Aorta (tissue), 5 donors: ENCODE measurements around the gene TOR1AIP1. TPM values are rescaled to one million over a fixed set of nuclear protein-coding genes. Genes with fewer than 3 reads are reported as not detected.

Experiments
- ATAC-seq: fragments of 200-7000 bp; cut with Tn5 transposase; one replicate; pipeline ENCODE4 v1.9.1; 2022; ENCODE audit warnings: moderate library complexity; ENCODE audit not compliant: low FRiP score
- DNase-seq, 2 donors: peaks; one replicate each; pipeline ENCODE4 v3.0.0-alpha.2; 2020
- H3K27ac ChIP-seq, 2 donors: one replicate each; pipeline ENCODE4 v1.5.1; 2013; ENCODE audit warnings: low read length in 2 of 2, mild to moderate bottlenecking in 2 of 2, moderate library complexity in 2 of 2, control low read depth in 1 of 2, inconsistent platforms in 1 of 2, low read depth in 1 of 2
- H3K27me3 ChIP-seq, 2 donors: one replicate each; pipeline ENCODE4 v1.6.1; 2013; ENCODE audit warnings: control low read depth in 1 of 2, low read length in 1 of 2, mild to moderate bottlenecking in 1 of 2, moderate library complexity in 1 of 2; ENCODE audit not compliant: insufficient read depth in 2 of 2, control insufficient read depth in 1 of 2
- H3K36me3 ChIP-seq, 2 donors: one replicate each; pipeline ENCODE4 v1.6.1; 2013; ENCODE audit warnings: control low read depth in 1 of 2, low read length in 1 of 2, mild to moderate bottlenecking in 1 of 2; ENCODE audit not compliant: insufficient read depth in 2 of 2, control insufficient read depth in 1 of 2
- H3K4me1 ChIP-seq, 2 donors: one replicate each; pipeline ENCODE4 v1.6.1; 2013; ENCODE audit warnings: low read length in 2 of 2, control low read depth in 1 of 2, mild to moderate bottlenecking in 1 of 2, moderate library complexity in 1 of 2; ENCODE audit not compliant: insufficient read depth in 2 of 2, control insufficient read depth in 1 of 2
- H3K4me3 ChIP-seq, 2 donors: one replicate each; pipeline ENCODE4 v1.5.1; 2013; ENCODE audit warnings: low read length in 2 of 2, control low read depth in 1 of 2, mild to moderate bottlenecking in 1 of 2
- H3K9me3 ChIP-seq: one replicate; pipeline ENCODE4 v1.6.1; 2013; ENCODE audit warnings: mild to moderate bottlenecking, low read length; ENCODE audit not compliant: control insufficient read depth
- WGBS, 2 donors: extraction: QIAGEN DNeasy Blood & Tissue Kit; methylation state at CpG; one replicate each; pipeline ENCODE4 v1.1.7; 2013; 5-methylcytosine and 5-hydroxymethylcytosine counted together
- intact Hi-C, 2 donors: fragments of 100-400 bp; cut with DNase I; formaldehyde crosslinking; loops; one replicate each; pipeline versions ENCODE4 v1.14.2 to v1.15.0; 2022
- polyA plus RNA-seq, 2 donors: library from polyadenylated mRNA; stranded (reverse); fragments of 200-250 nt; gene quantifications; one replicate each; pipeline ENCODE4 v1.2.3, GENCODE V29; 2013
- total RNA-seq, 2 donors: library from RNA; stranded (reverse); fragmentation: NEBNext Ultra II Directional; extraction: Animal tissue kit (Norgen Biotek cat#: 25700); gene quantifications; one replicate each; pipeline ENCODE4 v1.2.1, GENCODE V29; 2021
- donor health status: healthy with polysubstance abuse.
- donor health status: Bipolar disorder and iron deficiency.
- donor health status: DM: no; HTN: no; CAD: no.
- donor health status: DM: no; HTN: no; CAD: no.
- donor health status: DM: yes; HTN: yes; CAD: no.

The TOR1AIP1 gene
- total and polyA plus RNA-seq, 4 donors, result 48.0 to 68.4 (median 61.0) TPM

DNA sequence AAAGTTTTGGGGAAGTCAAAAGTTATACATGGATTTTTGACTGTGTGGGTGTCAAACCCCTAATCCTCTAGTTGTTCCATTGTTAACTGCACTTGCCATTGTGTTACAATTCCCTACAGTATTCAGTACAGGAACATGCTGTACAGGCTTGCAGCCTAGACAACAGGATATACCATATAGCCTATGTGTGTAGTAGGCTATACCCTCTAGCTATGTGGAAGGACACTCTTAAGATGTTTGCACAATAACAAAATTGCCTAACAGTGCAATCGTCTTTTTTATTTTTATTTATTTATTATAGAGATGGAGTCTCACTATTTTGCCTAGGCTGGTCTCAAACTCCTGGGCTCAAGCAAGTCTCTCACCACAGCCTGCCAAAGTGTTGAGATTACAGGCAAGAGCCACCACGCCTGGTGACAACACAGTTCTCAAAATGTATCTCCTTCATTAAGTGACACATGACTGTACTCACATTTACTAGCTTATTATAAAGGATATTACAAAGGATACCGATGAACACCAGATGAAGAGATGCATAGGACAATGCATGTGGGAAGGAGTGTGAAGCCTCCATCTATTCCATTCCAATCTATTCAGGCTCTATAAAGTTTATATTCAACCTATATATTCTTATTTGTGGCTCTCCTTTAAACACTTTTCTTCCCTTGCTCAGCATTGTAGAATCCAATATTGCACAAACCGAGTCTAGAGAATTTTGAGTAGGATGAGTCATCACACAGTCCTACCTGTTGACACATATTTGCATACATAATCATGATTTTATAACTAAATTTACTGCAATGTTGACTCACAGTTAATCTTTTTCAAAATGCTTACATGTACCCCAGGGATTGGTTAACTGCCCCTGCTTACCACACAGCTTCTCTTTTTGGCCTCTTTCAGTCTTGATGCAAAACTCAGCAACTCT lies 44.1 kb downstream of the TOR1AIP1 start:
- Histone ChIP-seq H3K27ac (no peak overlapping the region), H3K4me3 (no peak overlapping the region), H3K4me1 (no peaks in the 10 kb centered on the region), H3K9me3 (no peaks in the 10 kb centered on the region), H3K36me3 (peaks cover 0 to 2% of the 10 kb centered on the region in 2 donors), H3K27me3 (no peaks in the 10 kb centered on the region)
- intact Hi-C loops, result no loop called here
- WGBS, 2 donors, result 85 to 90% methylated on average over 4 of the region's 4 CpGs
- ATAC-seq (no peak), DNase-seq (no peak)

DNA sequence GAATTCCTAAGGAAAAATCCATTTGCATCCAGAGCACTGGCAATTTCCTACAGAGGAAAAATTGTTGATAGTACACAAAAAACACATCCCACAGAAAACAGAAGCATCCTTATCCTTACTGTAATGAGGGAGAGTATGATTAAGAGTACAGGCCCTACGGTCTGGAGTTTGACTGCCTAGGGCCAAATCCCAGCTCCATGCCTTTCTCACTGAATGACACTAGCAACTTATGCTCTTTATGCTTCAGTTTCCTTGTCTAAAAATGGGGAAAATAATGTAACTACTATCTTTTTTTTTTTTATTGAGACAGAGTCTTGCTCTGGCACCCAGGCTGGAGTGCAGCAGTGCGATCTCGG lies 44.7 kb downstream of the TOR1AIP1 start:
- no peak overlapping the region for H3K4me3 ChIP-seq
- ATAC-seq, result no peak
- WGBS, 2 donors, result 96 to 97% methylated on average over 3 of the region's 3 CpGs

DNA sequence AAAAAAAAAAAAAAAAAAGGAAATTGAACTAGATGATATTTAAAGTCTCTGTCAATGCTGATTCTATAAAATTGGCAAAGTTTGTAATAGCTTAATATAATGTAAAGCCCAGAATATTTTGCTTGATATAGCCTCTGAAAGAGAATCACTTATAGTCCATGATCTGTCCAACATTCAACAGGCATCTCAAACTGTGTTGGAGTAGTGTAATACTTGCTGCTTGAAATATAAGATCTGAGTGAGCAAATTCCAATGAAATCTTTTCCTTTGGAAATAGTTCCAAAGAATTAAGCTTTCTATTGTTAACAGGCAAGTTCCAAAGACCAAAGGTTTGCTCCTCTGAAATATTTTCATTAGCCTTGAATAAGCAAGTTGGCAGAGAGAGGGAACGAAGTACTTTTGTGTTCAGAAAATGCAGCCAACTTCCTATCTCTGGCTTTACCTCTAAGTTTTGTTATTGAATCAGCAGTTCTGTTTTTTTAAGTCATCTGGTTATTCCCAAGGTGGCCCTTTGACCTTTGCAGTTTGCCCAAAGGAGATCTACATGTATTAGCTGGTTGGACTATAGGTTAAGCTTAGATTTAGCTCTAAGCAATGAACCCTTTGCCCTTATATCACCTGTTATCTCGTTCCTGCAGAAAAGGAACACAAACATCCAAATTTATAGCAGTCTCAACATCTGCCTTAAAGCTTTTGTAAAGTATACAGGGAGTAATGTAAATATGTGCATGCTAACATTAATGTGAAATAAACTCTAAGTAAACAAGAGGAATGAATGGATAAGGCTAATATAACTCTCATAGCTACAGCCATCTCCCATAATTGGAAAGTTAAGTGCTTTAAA lies 48.1 kb downstream of the TOR1AIP1 start:
- H3K4me1 ChIP-seq, result no peaks in the 10 kb centered on the region
- H3K27ac ChIP-seq, result peak overlapping the region in 1 of 2 donors; percentile 14
- ATAC-seq (no peak), DNase-seq (no peak)
- 5% methylated on average over 2 of the region's 2 CpGs for WGBS, 2 donors
- peaks cover 0 to 2% of the 10 kb centered on the region in 2 donors for H3K36me3 ChIP-seq
- intact Hi-C loops, result no loop called here
- no peak overlapping the region for H3K4me3 ChIP-seq
- no peaks in the 10 kb centered on the region for H3K9me3 ChIP-seq
- H3K27me3 ChIP-seq, result no peaks in the 10 kb centered on the region

More for the DNA sequence above, 44.7 kb downstream of the TOR1AIP1 start:
- H3K36me3 ChIP-seq, result peaks cover 0 to 2% of the 10 kb centered on the region in 2 donors
- DNase-seq, result no peak
- no peaks in the 10 kb centered on the region for H3K9me3 ChIP-seq
- H3K4me1 ChIP-seq, result no peaks in the 10 kb centered on the region
- intact Hi-C loops, result no loop called here
- H3K27ac ChIP-seq, result no peak overlapping the region
- no peaks in the 10 kb centered on the region for H3K27me3 ChIP-seq

DNA sequence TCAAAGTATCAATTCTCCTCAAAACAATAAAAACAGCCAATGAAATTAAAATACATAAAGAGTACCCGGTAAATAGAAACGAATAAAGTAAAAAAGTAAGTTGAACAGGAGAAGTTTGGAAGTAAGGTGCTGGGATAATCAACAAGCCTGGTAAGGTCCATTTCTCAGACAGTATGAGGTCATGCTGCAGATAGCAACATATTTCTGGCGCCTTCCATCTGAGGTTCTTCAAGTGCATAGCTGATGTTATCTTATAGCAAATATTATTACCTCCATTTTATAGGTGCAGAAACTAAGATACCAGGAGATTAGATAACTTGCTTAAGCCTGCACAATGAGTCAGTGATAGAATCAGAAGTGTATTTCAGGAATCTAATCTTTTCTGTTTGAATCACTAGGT lies 48.8 kb downstream of the TOR1AIP1 start:
- WGBS, 2 donors, result 14 to 24% methylated on average over 3 of the region's 3 CpGs
- intact Hi-C loops, result no loop called here
- Histone ChIP-seq H3K27me3 (no peaks in the 10 kb centered on the region), H3K4me3 (no peak overlapping the region), H3K27ac (no peak overlapping the region), H3K9me3 (no peaks in the 10 kb centered on the region), H3K4me1 (no peaks in the 10 kb centered on the region), H3K36me3 (no peaks in the 10 kb centered on the region)
- no peak for ATAC-seq
- no peak for DNase-seq

DNA sequence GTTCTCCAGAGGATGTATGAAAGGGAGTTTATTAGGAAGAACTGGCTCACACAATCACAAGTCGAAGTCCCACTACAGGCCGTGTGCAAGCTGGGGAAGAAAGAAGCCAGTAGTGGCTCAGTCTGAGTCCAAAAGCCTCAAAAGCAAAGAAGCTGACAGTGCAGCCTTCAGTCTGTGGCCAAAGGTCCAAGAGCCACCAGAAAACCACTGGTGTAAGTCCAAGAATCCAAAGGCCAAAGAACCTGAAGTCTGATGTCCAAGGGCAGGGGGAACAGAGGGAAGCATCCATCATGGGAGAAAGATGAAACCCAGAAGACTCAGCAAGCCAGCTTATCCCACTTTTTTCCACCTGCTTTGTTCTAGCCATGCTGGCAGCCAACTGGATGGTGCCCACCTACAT lies 51.1 kb downstream of the TOR1AIP1 start:
- intact Hi-C loops, result no loop called here
- no peak overlapping the region for H3K4me3 ChIP-seq
- ATAC-seq, result no peak
- no peak for DNase-seq
- 71 to 75% methylated on average over 2 of the region's 2 CpGs for WGBS, 2 donors
- no peaks in the 10 kb centered on the region for H3K9me3 ChIP-seq
- H3K27ac ChIP-seq, result no peak overlapping the region
- no peaks in the 10 kb centered on the region for H3K27me3 ChIP-seq
- H3K36me3 ChIP-seq, result no peaks in the 10 kb centered on the region
- no peaks in the 10 kb centered on the region for H3K4me1 ChIP-seq

DNA sequence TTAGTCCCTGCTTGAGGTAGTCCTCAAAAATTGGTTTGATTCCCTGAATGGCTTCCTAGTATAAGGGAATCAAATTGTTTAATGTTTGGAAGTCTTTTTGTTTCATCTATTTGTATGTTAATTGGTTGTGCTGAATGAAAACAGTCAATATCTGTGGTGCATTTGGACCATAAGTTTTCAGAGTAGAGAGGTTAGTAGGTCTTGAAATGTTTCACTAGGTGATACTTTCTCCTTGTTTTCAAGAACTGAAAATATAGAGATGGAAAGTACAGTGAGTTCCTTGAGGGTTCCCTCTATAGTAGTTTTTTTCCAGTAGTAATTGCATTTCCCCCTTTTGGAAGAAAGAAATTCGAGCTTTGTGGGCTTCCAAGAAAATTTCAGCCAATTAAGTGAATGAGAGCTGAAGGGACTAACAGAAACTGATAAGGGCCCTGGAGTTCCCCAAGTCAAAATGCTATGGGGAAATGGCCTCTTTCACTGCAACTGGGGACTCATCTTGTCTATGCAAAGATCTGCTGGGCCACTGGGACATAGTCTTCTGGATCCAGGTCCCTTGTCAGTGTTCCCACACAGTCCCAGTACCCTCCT lies 53.9 kb downstream of the TOR1AIP1 start:
- H3K27me3 ChIP-seq, result no peaks in the 10 kb centered on the region
- H3K4me3 ChIP-seq, result no peak overlapping the region
- intact Hi-C loops, result no loop called here
- H3K4me1 ChIP-seq, result no peaks in the 10 kb centered on the region
- H3K27ac ChIP-seq, result no peak overlapping the region
- no peaks in the 10 kb centered on the region for H3K36me3 ChIP-seq
- ATAC-seq (no peak), DNase-seq (no peak)
- WGBS, 2 donors, result 68 to 69% methylated on average over 1 of the region's 1 CpG
- H3K9me3 ChIP-seq, result no peaks in the 10 kb centered on the region

DNA sequence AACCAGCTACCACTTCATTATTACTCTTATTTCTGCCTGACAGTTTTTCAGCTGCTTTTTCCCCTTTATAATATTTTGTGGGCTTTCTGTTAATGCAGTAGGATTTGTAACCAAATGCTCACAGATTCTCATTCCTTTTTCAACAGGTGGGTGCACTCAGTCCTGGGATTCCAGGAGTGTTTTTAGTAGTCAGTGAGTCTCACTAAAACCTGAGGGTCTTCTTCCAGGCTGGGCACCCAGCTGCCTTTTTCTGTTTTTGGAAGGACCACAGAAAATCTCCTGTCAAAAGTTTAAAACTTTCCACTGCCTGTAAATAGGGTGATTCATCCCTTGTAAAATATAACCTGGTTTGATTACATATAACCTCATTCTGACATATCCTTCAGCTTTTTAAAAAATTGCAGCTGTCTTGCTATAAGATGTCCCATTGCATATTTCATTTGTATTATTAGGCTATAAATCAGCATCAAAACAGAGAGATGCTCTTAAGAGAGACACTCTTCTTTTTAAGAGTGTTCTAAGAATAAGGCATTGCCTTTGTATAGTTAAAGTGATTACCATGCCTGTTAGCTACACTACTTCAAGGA lies 55.7 kb downstream of the TOR1AIP1 start:
- ATAC-seq, result no peak
- H3K27ac ChIP-seq, result no peak overlapping the region
- no peaks in the 10 kb centered on the region for H3K4me1 ChIP-seq
- no peaks in the 10 kb centered on the region for H3K9me3 ChIP-seq
- H3K4me3 ChIP-seq, result no peak overlapping the region
- no peaks in the 10 kb centered on the region for H3K27me3 ChIP-seq
- H3K36me3 ChIP-seq, result no peaks in the 10 kb centered on the region
- intact Hi-C loops, result no loop called here
- DNase-seq, result no peak

DNA sequence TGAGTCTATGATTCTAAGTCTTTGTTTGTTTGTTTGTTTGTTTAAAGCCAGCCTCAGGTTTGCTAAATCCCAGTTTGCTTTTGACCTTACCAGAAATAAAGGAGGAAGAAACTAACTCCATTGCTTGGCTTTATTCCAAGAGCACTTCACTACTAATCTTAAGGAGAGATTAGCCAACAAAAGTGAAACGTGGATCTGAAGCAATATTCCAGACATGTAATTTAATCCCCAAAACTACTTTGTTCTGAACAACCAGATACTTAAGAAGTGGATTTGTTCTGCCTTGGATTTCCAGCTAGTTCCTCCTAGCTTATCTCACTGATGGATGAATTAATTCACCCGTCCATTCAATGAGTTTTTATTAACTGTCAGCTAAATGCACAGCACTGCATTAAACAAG lies 56.7 kb downstream of the TOR1AIP1 start:
- ATAC-seq (no peak), DNase-seq (no peak)
- whole genome bisulfite sequencing, 2 donors, result 32% methylated on average over 2 of the region's 2 CpGs
- intact Hi-C loops, result no loop called here
- Histone ChIP-seq H3K4me1 (no peaks in the 10 kb centered on the region), H3K36me3 (no peaks in the 10 kb centered on the region), H3K4me3 (no peak overlapping the region), H3K27me3 (no peaks in the 10 kb centered on the region), H3K9me3 (no peaks in the 10 kb centered on the region), H3K27ac (no peak overlapping the region)
